Brain microvascular endothelial cell (primary cell): Measurements from ENCODE around the gene CD4.
A peak's percentile ranks its signal among the peaks of the same experiment; 100 is the strongest.

ENCODE experiments used
- DNase-seq: peaks from one replicate; pipeline ENCODE4 v3.0.0-alpha.2; 2020
- H3K27ac ChIP-seq: fragments of 250-450 bp; sonication (Bioruptor Pico); 2 replicates; pipeline ENCODE4 v1.5.1; 2020; ENCODE audit warnings: mild to moderate bottlenecking, moderate library complexity
- H3K27me3 ChIP-seq: fragments of 250-450 bp; sonication (Bioruptor Pico); replicated peaks from 2 replicates; pipeline ENCODE4 v1.5.1; 2020; ENCODE audit warnings: mild to moderate bottlenecking
- H3K36me3 ChIP-seq: fragments of 250-450 bp; sonication (Bioruptor Pico); replicated peaks from 2 replicates; pipeline ENCODE4 v1.5.1; 2020; ENCODE audit warnings: mild to moderate bottlenecking
- H3K4me3 ChIP-seq: 2 replicates; pipeline ENCODE4 v1.5.1; 2011; ENCODE audit warnings: low read depth, mild to moderate bottlenecking, control low read depth, low read length, moderate library complexity
- in situ Hi-C: cut with HindIII; loops from 2 replicates; pipeline ENCODE4 v1.10.0; 2017; ENCODE audit warnings: low sequenced_read_pairs, low pct_ligation_motif_present
- TF ChIP-seq, protein P1 (sequence below): IDR thresholded peaks from 2 replicates; pipeline ENCODE4 v1.5.1; 2011; ENCODE audit warnings: low read depth, mild to moderate bottlenecking, moderate library complexity, low read length, control low read depth, inconsistent platforms; ENCODE audit errors: missing control alignments

Gene CD4

DNA sequence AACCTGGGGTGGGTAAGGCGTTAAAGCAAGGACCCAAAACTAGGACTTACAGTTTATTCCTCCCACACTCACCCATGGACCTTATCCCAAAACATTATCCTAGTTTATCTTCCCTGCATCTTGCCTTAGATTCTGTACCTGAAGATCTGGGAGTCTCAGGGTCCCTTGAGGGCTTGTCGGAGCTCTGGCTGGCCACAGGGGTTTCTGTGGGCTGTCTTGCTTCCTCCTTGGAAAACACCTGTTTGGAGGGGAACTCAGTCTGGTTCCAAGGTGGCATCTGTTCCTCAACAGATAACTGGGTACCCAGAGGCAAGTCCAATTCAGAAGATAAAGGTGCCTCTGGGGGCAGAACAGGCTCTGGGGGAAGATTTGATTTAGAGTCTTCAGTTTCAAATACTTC is 60.1 kb downstream of the CD4 start:
- Histone ChIP-seq H3K4me3 (no peak overlapping the region), H3K36me3 (peaks cover 25% of the 10 kb centered on the region), H3K27ac (no peak overlapping the region), H3K27me3 (no peaks in the 10 kb centered on the region)
- DNase-seq: no peak
- TF ChIP-seq, protein P1, sequence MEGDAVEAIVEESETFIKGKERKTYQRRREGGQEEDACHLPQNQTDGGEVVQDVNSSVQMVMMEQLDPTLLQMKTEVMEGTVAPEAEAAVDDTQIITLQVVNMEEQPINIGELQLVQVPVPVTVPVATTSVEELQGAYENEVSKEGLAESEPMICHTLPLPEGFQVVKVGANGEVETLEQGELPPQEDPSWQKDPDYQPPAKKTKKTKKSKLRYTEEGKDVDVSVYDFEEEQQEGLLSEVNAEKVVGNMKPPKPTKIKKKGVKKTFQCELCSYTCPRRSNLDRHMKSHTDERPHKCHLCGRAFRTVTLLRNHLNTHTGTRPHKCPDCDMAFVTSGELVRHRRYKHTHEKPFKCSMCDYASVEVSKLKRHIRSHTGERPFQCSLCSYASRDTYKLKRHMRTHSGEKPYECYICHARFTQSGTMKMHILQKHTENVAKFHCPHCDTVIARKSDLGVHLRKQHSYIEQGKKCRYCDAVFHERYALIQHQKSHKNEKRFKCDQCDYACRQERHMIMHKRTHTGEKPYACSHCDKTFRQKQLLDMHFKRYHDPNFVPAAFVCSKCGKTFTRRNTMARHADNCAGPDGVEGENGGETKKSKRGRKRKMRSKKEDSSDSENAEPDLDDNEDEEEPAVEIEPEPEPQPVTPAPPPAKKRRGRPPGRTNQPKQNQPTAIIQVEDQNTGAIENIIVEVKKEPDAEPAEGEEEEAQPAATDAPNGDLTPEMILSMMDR: no peak
- in situ Hi-C loops: no loop called here

DNA sequence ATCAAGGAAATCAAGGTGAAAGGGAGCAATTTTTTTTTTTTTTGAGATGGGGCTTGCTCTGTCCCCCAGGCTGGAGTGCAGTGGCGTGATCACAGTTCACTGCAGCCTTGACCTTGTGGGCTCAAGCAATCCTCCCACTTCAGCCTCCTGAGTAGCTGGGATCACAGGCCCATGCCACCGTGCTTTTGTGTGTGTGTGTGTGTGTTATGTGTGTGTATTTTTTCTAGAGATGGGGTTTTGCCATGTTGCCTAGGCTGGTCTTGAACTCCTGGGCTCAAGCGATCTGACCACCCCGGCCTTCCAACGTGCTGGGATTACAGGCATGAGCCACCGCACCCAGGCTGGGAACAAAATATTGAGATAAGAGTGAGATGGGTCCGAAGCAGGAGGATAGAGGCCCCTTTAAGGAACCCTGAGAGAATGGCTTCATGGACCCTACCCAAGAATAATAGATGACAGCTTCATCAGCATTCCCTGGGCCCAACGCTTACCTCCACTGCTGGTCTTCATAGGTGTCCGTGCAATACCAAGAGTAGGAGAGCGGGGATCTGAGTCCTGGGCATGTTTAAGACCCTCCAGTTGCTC is 60.7 kb downstream of the CD4 start:
- Histone ChIP-seq H3K27me3 (no peaks in the 10 kb centered on the region), H3K4me3 (peak overlapping the region; percentile 94), H3K36me3 (peaks cover 19% of the 10 kb centered on the region), H3K27ac (no peak overlapping the region)
- in situ Hi-C loops: no loop called here
- TF ChIP-seq, protein P1: no peak
- no peak for DNase-seq

- no peak overlapping the region for H3K27ac ChIP-seq
- peak overlapping the region; percentile 94 for H3K4me3 ChIP-seq
- no peak for DNase-seq
- TF ChIP-seq, protein P1: no peak
- H3K36me3 ChIP-seq: peaks cover 12% of the 10 kb centered on the region
- no peaks in the 10 kb centered on the region for H3K27me3 ChIP-seq
- in situ Hi-C loops: no loop called here
Observed at GRCh38 chr12:6850796-6851152, 61.4 kb downstream of the CD4 start.

DNA sequence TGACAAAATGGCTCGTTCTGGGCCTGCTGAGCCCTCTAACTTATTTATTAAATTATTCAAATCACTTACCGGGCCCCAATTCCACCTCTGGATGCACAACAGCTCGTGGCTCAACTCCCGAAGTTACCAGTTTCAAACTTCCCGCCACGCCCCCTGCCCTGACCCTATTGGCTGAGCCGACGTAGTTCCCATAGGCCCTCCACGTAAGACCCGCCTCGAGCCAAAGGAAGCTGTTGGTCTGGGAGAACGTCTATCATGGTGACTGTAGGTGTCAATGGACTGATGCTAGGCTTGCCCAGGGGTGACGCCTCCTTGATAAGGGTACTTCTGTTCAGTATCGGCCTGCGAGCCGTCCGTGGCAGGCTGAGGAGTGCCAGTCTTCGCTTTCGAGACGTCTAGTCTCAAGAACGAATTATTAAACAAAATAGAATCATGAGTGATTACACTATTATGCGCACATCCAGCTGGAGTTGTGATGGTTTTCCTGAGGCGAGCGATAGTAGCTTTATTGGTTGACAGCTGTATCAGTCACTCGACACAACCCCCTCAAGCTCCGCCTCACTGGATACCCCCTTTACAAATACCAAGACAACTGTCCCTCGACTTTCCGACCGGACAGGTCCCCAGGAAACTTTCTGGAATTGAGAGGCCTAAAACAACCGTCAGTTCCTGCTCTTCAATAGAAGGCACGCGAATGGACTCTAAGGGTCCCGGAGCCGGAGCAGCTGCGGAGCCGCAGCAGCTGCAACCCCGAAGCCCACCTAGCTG is 62.0 kb downstream of the CD4 start, which contains the start of gene CDCA3:
Gene CDCA3, minus strand, starts transcription at position 134 of the 768 bp plus-strand sequence. CDS start 334 bp downstream, outside the sequence.
- H3K27me3 ChIP-seq: no peaks in the 10 kb centered on the region
- DNase-seq: peak; percentile 98
- in situ Hi-C loops: no loop called here
- H3K36me3 ChIP-seq: peaks cover 6% of the 10 kb centered on the region
- H3K4me3 ChIP-seq: peak within 1 kb of the TSS; percentile 94
- H3K27ac ChIP-seq: peak within 1 kb of the TSS; percentile 74
- TF ChIP-seq, protein P1: no peak

- Histone ChIP-seq H3K4me3 (peak within 1 kb of the TSS; percentile 94), H3K27me3 (no peaks in the 10 kb centered on the region), H3K36me3 (peaks cover 10% of the 10 kb centered on the region), H3K27ac (peak within 1 kb of the TSS; percentile 74)
- TF ChIP-seq, protein P1: no peak
- peak; percentile 100 for DNase-seq
- in situ Hi-C loops: no loop called here
Observed at GRCh38 chr12:6851921-6852650, 62.8 kb downstream of the CD4 start, which contains the start of gene USP5. TSS of gene USP5 (plus strand) at chr12:6852150. CDS start at chr12:6852180, 30 bp downstream.
